LNCAP (cell line): ENCODE data around the gene COP1.

Source experiments
- TF ChIP-seq, protein P1 (sequence below): fragments of 450-650 bp; IDR thresholded peaks from 2 replicates; pipeline ENCODE4 v1.5.1; 2017; ENCODE audit warnings: mild to moderate bottlenecking

COP1 gene

DNA sequence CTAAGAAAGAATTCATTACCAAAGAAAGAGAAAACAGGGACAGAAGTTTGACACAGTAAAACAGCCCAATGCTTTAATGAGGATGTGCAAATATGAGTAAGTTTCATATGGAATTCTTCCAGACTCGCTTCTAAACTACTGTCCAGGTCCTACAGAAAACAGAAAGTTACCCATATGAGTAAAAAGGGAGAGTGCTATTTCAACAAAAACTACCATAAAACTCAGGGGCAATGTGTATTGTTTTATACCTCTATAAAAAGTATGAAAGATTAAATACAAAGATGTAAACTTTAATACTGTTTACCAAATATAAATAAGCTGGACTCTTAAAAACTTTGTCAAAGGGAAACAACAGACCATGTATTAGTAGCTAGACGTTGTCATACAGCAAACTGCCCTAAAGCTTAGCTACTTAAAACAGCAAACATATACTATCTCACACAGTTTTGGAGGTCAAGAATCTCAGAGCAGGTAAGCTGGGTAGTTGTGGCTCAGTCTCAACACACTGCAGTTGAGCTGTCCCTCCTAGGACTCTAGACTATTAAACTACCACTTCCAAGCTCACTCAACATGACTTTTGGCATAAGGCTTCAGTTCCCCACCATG lies 174.9 kb downstream of the COP1 start:
- TF ChIP-seq, protein P1, sequence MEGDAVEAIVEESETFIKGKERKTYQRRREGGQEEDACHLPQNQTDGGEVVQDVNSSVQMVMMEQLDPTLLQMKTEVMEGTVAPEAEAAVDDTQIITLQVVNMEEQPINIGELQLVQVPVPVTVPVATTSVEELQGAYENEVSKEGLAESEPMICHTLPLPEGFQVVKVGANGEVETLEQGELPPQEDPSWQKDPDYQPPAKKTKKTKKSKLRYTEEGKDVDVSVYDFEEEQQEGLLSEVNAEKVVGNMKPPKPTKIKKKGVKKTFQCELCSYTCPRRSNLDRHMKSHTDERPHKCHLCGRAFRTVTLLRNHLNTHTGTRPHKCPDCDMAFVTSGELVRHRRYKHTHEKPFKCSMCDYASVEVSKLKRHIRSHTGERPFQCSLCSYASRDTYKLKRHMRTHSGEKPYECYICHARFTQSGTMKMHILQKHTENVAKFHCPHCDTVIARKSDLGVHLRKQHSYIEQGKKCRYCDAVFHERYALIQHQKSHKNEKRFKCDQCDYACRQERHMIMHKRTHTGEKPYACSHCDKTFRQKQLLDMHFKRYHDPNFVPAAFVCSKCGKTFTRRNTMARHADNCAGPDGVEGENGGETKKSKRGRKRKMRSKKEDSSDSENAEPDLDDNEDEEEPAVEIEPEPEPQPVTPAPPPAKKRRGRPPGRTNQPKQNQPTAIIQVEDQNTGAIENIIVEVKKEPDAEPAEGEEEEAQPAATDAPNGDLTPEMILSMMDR, result no peak

DNA sequence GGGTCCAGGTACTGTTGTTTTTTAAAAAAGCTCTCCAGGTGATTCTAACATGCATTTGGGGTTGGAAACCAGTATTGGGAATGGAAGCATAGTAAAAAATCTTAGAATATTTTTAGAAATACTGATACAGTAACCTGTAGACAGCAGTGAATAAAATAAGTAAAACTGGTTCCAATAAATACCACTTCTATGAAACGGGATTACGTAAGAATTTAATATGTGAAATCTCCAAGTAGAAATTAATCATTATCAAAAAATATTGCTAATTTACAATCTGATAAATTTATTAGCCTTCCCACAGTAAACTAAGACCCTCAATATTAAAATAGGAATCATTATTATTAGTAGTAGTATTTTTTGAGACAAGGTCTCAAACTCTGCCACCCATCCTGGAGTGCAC lies 177.5 kb downstream of the COP1 start:
- TF ChIP-seq, protein P1, result no peak

DNA sequence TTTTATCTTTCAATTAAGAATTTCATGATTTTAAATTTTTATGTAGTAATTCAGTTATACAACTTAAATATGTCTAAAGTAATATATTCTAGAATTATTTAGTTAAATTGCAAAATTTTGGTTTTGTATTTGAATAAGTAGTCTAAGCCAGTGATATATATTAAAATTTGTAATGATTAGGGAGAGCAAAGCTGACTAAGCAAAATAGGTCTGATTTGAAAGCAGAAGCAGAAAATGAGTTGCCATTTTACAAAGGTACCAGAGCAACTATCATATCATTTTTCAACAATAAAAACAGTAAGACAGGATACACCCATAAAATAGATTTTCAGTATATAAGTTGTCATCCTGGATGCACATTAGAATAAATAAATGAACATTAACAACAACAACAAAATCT lies 177.9 kb downstream of the COP1 start:
- TF ChIP-seq, protein P1, result no peak

DNA sequence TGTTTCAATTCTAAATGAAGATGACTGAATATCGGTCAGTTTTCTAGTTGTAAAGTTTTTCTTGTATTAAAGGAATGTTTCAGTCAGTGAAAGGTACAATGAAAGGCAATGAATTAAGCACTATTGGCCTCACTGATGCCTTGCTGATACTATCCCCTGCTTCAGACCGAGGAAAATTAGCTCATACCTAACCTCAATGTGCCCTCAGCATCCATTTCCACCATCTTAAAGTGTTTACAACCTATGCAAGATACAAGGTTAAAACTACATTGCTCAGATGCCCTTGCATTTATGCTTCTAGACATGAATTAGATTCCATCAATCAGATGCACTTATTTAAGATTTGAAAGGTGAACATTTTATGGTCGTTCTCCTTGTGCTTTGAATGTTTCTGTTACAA lies 184.5 kb downstream of the COP1 start:
- TF ChIP-seq, protein P1, result no peak

DNA sequence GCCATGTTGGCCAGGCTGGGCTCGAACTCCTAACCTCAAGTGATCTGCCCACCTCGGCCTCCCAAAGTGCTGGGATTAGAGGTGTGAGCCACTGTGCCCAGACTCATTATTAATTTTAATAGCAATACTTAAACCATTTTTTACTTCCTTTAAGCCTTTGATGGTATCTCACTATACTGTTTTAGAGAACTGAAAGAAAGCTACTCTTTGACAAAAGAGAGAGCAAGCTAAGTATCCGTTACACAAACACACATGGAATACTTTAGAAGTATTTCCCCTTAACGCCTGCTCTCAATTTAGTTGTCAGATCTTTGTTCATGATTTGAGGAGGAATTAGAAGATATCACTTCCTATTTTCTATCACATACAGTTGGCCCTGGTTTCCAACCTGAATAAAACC lies 189.4 kb downstream of the COP1 start:
- TF ChIP-seq, protein P1, result no peak

DNA sequence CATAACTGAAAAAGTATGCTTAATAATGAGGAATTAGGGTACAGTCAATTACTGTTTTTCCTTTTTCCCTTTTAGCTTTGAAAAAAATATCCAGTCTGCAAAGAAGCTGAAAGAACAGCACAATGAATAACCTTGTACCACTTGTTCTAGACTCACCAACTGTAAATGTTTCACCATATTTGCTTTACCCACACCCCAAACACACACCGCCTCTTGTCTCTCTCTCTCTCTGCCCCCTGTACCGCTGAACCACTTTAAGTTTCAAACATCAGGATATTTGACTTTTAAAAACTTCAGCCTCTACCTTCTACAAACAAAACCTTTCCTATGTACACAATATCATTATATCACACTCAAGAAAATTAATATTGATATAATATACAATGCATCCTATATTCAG lies 197.1 kb downstream of the COP1 start:
- TF ChIP-seq, protein P1, result no peak

DNA sequence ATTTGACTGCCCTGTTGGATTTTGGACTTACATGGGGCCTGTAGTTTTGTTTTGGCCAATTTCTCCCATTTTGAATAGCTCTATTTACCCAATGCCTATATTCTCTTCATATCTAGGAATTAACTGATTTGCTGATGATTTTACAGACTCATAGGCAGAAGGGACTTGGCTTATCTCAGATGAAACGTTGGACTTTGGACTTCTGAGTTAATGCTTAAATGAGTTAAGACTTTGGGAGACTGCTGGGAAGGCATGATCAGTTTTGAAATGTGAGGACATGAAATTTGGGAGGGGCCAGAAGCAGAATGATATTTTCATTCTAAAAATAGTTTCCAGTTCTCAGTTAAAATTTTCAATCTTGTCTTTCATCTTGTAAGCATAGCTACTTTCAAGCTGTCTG lies 222.3 kb downstream of the COP1 start:
- TF ChIP-seq, protein P1, result no peak
